GM18951 (cell line): ENCODE measurements around the gene CNTN1.
"Not testable (repeated sequence)": the region's sequence is repeated elsewhere in the genome, so short reads cannot be mapped to it uniquely, and the experiment has no call there.

Experiments
- POLR2A ChIP-seq: IDR thresholded peaks from 4 replicates; pipeline ENCODE4 v1.6.1; 2011; ENCODE audit warnings: mild to moderate bottlenecking; ENCODE audit not compliant: insufficient read length, insufficient read depth; ENCODE audit errors: extremely low read depth
- in situ Hi-C: fragments of 300-500 bp; cut with MboI; formaldehyde crosslinking; loops from one replicate; pipeline ENCODE4 v1.12.0; 2022; ENCODE audit warnings: low sequenced_read_pairs, mixed read lengths, inconsistent platforms; ENCODE audit not compliant: unreplicated experiment

Gene CNTN1

GRCh38 chr12:40726366-40726765 lies 34.1 kb downstream of the CNTN1 start:
- in situ Hi-C loops, result no loop called here
- no peak for TF ChIP-seq POLR2A

GRCh38 chr12:40727774-40728483 lies 35.7 kb downstream of the CNTN1 start:
- no peak for TF ChIP-seq POLR2A
- in situ Hi-C loops, result no loop called here

GRCh38 chr12:40730281-40730680 lies 38.0 kb downstream of the CNTN1 start:
- in situ Hi-C loops, result no loop called here
- no peak for TF ChIP-seq POLR2A

- TF ChIP-seq POLR2A, result no peak
- in situ Hi-C loops, result no loop called here
Measured at GRCh38 chr12:40733871-40734270, 41.6 kb downstream of the CNTN1 start.

GRCh38 chr12:40734276-40734675 lies 42.0 kb downstream of the CNTN1 start:
- no peak for TF ChIP-seq POLR2A
- in situ Hi-C loops, result no loop called here

- in situ Hi-C loops, result no loop called here
- TF ChIP-seq POLR2A, result no peak
Measured at GRCh38 chr12:40735551-40736230, 43.5 kb downstream of the CNTN1 start.

- in situ Hi-C loops, result not testable (repeated sequence)
Measured at GRCh38 chr12:40737416-40737815, 45.2 kb downstream of the CNTN1 start.

- in situ Hi-C loops, result no loop called here
- no peak for TF ChIP-seq POLR2A
Measured at GRCh38 chr12:40738856-40739255, 46.6 kb downstream of the CNTN1 start.

- in situ Hi-C loops, result no loop called here
- TF ChIP-seq POLR2A, result no peak
Measured at GRCh38 chr12:40742041-40742440, 49.8 kb downstream of the CNTN1 start.

GRCh38 chr12:40745386-40745785 lies 53.1 kb downstream of the CNTN1 start:
- in situ Hi-C loops, result no loop called here
- no peak for TF ChIP-seq POLR2A

- no peak for TF ChIP-seq POLR2A
- in situ Hi-C loops, result no loop called here
Measured at GRCh38 chr12:40749863-40750262, 57.6 kb downstream of the CNTN1 start.

- no peak for TF ChIP-seq POLR2A
- in situ Hi-C loops, result no loop called here
Measured at GRCh38 chr12:40752011-40752410, 59.8 kb downstream of the CNTN1 start.

- no peak for TF ChIP-seq POLR2A
- in situ Hi-C loops, result no loop called here
Measured at GRCh38 chr12:40760821-40761220, 68.6 kb downstream of the CNTN1 start.

- in situ Hi-C loops, result no loop called here
Measured at GRCh38 chr12:40762072-40762471, 69.8 kb downstream of the CNTN1 start.

More at GRCh38 chr12:40762072-40762471, 69.8 kb downstream of the CNTN1 start:
- no peak for TF ChIP-seq POLR2A
